WI38 (cell line): ENCODE measurements around the gene LRRC32.
A peak's percentile ranks its signal among the peaks of the same experiment; 100 is the strongest.

ENCODE experiments used
- H3K4me3 ChIP-seq: 2 replicates; pipeline ENCODE4 v1.5.1; 2011; ENCODE audit warnings: low read depth, mild to moderate bottlenecking, control low read depth, low read length
- TF ChIP-seq, protein P1 (sequence below): IDR thresholded peaks from 2 replicates; pipeline ENCODE4 v1.5.1; 2012; ENCODE audit warnings: low read depth, mild to moderate bottlenecking, control low read depth, low read length

LRRC32 gene

DNA sequence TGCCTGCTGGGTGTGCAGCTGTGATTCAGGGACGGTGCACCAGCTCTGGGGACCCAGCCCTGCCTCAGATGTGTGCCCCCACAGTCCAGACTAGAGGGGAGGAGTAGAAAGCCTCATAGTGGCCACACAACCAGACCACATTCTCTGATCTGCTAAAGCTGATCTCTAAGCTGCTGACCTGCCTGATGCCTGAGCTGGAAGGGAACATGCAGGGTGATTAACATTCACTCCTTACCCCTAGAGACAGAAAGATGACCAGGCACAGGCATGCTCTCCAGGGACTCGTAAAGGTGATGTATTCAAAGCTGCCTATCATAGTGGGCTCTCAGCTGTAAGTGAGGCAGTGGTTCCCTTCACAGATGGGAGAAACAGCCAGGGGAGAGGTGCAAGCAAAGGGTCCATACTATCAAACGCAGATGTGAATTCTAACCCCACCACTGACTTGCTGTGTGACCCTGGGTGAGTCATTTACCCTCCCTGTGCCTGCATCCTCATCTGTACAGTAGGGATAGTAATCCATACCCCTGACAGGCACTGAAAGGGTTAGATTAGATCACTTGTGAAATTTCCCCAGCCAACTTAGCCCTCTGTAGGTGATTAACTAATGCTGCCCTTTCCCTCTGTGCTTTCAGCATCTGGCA lies 29.0 kb upstream of the LRRC32 start:
- TF ChIP-seq, protein P1, sequence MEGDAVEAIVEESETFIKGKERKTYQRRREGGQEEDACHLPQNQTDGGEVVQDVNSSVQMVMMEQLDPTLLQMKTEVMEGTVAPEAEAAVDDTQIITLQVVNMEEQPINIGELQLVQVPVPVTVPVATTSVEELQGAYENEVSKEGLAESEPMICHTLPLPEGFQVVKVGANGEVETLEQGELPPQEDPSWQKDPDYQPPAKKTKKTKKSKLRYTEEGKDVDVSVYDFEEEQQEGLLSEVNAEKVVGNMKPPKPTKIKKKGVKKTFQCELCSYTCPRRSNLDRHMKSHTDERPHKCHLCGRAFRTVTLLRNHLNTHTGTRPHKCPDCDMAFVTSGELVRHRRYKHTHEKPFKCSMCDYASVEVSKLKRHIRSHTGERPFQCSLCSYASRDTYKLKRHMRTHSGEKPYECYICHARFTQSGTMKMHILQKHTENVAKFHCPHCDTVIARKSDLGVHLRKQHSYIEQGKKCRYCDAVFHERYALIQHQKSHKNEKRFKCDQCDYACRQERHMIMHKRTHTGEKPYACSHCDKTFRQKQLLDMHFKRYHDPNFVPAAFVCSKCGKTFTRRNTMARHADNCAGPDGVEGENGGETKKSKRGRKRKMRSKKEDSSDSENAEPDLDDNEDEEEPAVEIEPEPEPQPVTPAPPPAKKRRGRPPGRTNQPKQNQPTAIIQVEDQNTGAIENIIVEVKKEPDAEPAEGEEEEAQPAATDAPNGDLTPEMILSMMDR = no peak
- no peak overlapping the region for H3K4me3 ChIP-seq

DNA sequence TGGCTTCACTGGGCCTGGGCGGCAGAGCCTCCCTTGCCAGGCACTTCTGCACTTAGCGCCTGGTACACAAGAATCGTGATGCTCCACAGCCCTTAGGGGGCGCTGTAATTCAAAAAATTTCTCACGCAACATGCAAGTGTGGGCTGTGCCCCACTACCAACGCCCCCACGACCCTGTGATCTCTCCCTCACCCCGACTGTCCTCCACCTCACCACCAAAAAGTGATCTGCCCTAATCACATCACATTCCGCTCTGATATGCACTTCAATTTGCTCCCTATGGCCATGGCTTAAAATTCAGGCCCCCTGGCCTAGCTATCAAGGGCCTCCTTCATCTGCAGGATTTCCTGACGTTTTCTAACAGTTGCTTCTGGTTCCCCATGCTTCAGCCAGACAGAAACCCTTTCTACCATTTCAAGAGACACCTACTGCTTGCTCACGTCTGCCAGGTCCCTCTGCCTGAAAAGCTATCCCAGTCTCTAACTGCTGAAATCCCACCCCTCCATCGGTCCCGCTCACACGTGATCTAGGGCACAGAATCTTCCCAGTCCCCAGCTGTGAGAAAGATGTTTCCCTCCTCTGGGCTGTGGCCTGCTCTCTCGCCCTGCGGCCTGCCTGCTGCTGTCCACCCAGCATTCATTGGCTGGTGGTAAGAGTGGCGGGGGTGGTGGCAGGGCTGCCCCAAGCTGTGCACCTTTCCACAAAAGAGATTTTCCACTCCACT lies 27.9 kb upstream of the LRRC32 start:
- TF ChIP-seq, protein P1 = 0 out of 2 replicates have a peak, but pooled peaks have one; percentile 25
- H3K4me3 ChIP-seq = no peak overlapping the region

DNA sequence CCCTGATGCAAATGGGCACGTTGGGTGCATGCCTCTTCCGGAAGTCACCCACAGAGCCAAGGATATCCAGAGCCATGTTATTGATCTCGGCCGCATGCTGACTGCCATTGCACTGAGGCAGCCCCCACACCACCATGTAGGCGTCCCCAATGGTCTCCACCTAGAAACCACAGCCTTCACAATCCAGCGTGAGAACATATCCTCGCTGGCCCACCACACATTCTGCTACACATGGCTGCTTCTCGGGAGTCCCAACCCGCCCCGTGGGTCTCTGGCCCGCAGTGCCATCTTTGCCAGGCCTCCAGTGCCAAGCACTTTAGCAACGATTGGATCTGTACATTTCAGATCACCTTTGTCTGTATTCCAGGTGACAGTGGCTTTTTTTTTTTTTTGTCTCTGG lies 26.2 kb upstream of the LRRC32 start:
- TF ChIP-seq, protein P1 = no peak
- no peak overlapping the region for H3K4me3 ChIP-seq

DNA sequence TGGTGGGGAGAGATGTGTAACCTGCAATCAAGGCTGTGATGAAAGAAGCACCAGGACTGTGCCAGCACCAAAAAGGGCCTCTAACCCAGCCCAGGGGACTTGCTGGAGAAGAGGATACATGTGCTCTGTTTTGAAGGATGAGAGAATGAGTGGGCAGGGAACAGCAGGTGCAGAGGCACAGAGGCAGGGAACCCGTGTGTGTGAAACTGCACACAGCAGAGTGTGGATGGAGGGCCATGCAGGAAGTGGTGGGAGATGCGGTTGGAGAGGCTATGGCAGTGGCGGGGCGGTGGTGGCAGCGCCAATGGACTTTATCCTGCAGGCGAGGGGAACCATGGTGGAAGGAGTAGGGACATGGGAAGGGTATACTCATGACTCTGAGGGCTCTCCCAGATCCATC lies 25.2 kb upstream of the LRRC32 start:
- TF ChIP-seq, protein P1 = no peak

DNA sequence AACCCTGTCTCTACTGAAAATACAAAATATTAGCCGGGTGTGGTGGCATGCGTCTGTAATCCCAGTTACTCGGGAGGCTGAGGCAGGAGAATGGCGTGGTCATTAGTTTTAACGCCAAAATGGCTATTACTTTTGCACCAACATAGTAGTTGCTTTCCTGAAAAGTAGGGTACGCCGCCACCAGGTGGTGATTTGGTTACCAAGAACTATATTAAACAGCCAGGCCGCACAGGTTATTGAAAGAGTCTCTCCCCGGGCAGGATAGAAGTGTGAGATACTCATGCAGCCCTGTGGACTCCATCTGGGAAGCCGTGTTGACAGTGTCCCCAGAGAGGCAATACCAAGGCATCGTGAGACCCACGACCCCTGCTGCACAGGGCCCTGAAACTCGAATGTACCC lies 24.6 kb upstream of the LRRC32 start:
- TF ChIP-seq, protein P1 = no peak
- no peak overlapping the region for H3K4me3 ChIP-seq

More for the DNA sequence above, 25.2 kb upstream of the LRRC32 start:
- no peak overlapping the region for H3K4me3 ChIP-seq

DNA sequence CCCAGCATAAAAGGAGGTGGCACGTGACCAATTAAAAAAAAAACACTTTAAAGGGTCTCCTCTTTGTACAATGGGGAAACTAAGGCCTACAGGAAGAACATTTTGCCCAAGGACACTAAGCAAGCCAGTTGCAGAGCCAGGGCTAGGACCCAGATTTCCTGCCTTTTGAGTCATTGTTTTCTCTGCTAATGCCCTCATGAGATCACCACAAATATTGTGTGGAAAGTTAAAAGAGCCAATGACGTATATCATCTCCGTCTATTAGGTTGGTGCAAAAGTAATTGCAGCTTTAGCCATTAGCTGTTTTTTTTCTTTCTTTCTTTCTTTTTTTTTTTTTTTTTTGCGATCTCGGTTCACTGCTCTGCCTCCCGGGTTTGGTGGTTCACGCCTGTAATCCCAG lies 24.1 kb upstream of the LRRC32 start:
- H3K4me3 ChIP-seq = no peak overlapping the region
- TF ChIP-seq, protein P1 = no peak

DNA sequence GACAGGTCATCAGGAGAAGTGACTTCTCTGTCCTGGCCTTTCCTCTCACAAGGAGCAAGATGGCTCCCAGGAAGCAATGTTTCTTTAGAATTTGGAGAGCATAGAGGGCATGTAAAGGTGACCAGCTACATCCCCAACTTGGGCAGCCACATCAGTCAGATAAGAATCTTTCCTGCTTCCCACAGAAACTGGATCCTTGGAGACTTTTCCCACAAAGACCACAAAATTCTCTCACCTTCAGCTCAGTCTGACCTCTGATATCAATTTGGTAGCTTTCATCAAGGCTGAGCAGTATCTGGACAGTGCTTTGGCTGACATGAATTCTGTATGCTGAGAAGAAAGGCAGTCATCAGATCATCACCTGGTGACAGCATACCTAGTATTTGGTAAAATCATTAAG lies 23.3 kb upstream of the LRRC32 start:
- no peak overlapping the region for H3K4me3 ChIP-seq
- TF ChIP-seq, protein P1 = no peak
